ENCODE data around the gene COA1.

COA1 gene

DNA sequence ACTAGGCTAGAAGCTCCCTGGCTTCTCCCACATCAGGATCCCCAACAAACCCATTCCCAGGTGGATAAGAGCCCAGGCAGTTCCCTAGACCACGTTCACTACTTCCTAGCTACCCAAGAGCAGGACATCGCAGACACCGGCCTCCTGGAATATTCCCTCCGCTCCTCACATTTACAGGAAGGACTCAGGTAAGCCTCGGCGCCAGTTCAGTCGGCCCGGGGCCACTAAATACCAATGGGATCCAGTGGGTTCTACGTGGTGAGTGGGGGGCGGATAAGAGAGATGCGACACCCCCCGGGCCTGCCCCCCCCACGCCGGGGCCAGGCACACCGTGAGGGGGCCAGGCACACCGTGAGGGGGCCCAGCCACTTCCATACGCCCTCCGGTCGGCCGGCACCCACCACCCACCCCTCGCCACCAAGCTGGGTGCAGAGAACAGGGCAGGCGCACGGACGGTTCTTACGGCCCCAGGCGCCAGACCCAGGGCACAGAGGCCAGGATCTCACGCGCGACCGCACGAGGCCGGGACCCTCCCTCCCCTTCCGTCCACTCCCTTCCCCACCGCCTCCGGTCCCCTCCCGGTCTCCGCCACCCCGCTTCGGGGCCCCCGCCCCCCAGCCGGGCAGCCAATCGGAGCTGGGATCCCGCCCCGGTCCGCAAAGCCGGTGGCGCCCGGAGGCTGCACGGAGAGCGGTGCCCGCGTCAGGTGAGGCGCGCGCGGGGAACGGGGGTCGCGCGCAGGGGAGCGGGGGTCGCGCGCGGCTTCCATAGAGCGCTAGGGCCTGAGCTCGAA lies 28.9 kb upstream of the COA1 start, which contains the start of gene BLVRA:
Gene BLVRA (plus strand): TSS at position 652 of the 793 bp plus-strand sequence. CDS start 12,479 bp downstream, outside the sequence.
- H3F3A ChIP-seq (ENCODE audit: insufficient read depth), result no peaks in the 10 kb centered on the region
- no peaks in the 10 kb centered on the region for H4K20me1 ChIP-seq (ENCODE audit: low read depth, low read length)
- no peak within 1 kb of the TSS for H3K27ac ChIP-seq (ENCODE audit: low read depth, low read length)
- no peaks in the 10 kb centered on the region for H3K27me3 ChIP-seq (ENCODE audit: low read length)
- no peaks in the 10 kb centered on the region for H3K79me2 ChIP-seq (ENCODE audit: insufficient read depth, low read length)
- no peaks in the 10 kb centered on the region for H3K36me3 ChIP-seq (ENCODE audit: low read length)
- peak within 1 kb of the TSS; percentile 49 for H2AFZ ChIP-seq (ENCODE audit: low read depth, low read length, severe bottlenecking)
- H3K9me3 ChIP-seq (ENCODE audit: insufficient read depth, low read length), result no peaks in the 10 kb centered on the region
- peak within 1 kb of the TSS; percentile 39 for H3K9ac ChIP-seq (ENCODE audit: low read length)
- 0 out of 2 replicates have a peak, but pooled peaks have one; percentile 59 for TF ChIP-seq EZH2phosphoT487 (conservative IDR thresholded peaks at IDR 0.05; ENCODE audit: low read length)
- TF ChIP-seq, protein P1, sequence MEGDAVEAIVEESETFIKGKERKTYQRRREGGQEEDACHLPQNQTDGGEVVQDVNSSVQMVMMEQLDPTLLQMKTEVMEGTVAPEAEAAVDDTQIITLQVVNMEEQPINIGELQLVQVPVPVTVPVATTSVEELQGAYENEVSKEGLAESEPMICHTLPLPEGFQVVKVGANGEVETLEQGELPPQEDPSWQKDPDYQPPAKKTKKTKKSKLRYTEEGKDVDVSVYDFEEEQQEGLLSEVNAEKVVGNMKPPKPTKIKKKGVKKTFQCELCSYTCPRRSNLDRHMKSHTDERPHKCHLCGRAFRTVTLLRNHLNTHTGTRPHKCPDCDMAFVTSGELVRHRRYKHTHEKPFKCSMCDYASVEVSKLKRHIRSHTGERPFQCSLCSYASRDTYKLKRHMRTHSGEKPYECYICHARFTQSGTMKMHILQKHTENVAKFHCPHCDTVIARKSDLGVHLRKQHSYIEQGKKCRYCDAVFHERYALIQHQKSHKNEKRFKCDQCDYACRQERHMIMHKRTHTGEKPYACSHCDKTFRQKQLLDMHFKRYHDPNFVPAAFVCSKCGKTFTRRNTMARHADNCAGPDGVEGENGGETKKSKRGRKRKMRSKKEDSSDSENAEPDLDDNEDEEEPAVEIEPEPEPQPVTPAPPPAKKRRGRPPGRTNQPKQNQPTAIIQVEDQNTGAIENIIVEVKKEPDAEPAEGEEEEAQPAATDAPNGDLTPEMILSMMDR (IDR thresholded peaks at IDR 0.05; ENCODE audit: insufficient read depth, low read length, poor library complexity, severe bottlenecking), result no peak
- peak within 1 kb of the TSS; percentile 54 for H3K4me3 ChIP-seq (ENCODE audit: insufficient read depth, low read length, poor library complexity, severe bottlenecking)
- no peaks in the 10 kb centered on the region for H3K9me2 ChIP-seq (replicated peaks; ENCODE audit: insufficient read depth, low read length)
- peak within 1 kb of the TSS; percentile 57 for H3K4me2 ChIP-seq (ENCODE audit: low read depth, low read length, poor library complexity, severe bottlenecking)

DNA sequence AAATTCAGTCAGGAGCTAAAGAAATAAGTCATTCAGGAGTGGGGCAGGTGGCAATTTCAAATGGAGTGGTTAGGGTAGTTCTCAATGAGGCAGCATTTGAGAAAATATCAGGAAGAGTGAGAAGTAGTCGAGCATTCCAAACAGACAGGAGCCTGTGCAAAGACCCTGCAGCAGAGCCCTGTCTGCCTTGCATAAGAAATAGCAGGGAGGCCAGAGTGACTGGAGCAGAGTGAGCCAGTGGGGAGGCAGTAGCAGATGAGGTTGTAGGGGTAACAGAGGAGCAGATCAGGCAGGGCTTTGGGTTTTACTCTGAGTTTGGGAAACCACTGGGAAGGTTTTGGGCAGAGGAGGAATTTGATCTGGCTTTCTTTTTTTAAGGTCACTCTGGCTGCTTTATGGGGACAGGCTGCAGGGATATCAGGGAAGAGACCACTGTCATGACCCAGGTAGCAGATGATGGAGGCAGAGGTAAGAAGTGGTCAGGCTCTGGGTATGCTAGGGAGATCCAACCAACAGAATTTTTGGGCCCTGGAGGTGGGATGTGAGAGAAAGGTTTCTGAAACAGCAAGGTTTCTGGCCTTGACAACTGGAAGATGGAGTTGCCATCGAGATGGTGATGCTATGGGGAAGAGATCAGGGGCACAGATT lies 27.9 kb upstream of the COA1 start:
- no peaks in the 10 kb centered on the region for H3K36me3 ChIP-seq (ENCODE audit: low read length)
- H3F3A ChIP-seq (ENCODE audit: insufficient read depth), result no peaks in the 10 kb centered on the region
- TF ChIP-seq EZH2phosphoT487 (conservative IDR thresholded peaks at IDR 0.05; ENCODE audit: low read length), result no peak
- TF ChIP-seq, protein P1 (IDR thresholded peaks at IDR 0.05; ENCODE audit: insufficient read depth, low read length, poor library complexity, severe bottlenecking), result no peak
- H3K27ac ChIP-seq (ENCODE audit: low read depth, low read length), result no peak overlapping the region
- H3K9me2 ChIP-seq (replicated peaks; ENCODE audit: insufficient read depth, low read length), result no peaks in the 10 kb centered on the region
- H3K4me3 ChIP-seq (ENCODE audit: insufficient read depth, low read length, poor library complexity, severe bottlenecking), result no peak overlapping the region
- no peak overlapping the region for H3K4me2 ChIP-seq (ENCODE audit: low read depth, low read length, poor library complexity, severe bottlenecking)
- no peaks in the 10 kb centered on the region for H3K9me3 ChIP-seq (ENCODE audit: insufficient read depth, low read length)
- no peaks in the 10 kb centered on the region for H4K20me1 ChIP-seq (ENCODE audit: low read depth, low read length)
- no peak overlapping the region for H3K9ac ChIP-seq (ENCODE audit: low read length)
- no peaks in the 10 kb centered on the region for H3K79me2 ChIP-seq (ENCODE audit: insufficient read depth, low read length)
- no peaks in the 10 kb centered on the region for H3K27me3 ChIP-seq (ENCODE audit: low read length)
- H2AFZ ChIP-seq (ENCODE audit: low read depth, low read length, severe bottlenecking), result no peak overlapping the region

DNA sequence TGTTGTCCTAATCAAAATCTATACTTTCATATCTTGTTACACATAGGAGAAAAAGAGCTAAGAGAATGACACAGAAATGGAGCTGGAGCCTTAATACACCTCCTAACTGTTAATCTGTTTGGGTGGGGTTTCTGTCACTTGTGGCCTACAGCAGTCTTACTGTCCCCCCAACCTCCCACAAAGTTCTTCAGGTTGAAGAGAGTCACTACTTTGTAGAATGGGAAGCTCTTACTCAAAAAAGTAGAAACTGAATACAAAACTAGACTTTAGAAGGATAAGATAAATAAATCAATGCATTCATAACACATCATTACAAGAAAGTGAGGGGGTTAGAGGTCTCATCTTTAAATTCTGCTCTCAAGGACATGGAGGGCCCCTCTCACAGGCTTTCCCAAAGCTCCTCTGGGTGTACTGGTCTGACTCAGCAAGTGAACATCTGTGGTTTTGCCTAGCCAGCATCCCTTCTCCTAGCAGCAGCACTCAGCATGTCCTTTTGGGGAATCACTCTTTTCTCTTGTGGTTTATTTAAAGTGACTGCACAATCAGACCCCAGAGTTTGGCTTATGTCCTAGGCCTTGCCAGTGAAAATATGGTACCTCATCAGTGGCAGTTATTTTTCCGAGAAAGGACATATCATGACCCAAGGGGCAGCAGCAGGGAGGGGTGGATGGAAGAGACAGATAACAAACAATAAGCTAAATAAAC lies 27.2 kb upstream of the COA1 start:
- no peaks in the 10 kb centered on the region for H3K36me3 ChIP-seq (ENCODE audit: low read length)
- no peak overlapping the region for H3K27ac ChIP-seq (ENCODE audit: low read depth, low read length)
- no peaks in the 10 kb centered on the region for H3K27me3 ChIP-seq (ENCODE audit: low read length)
- no peak overlapping the region for H3K4me3 ChIP-seq (ENCODE audit: insufficient read depth, low read length, poor library complexity, severe bottlenecking)
- H3K4me2 ChIP-seq (ENCODE audit: low read depth, low read length, poor library complexity, severe bottlenecking), result no peak overlapping the region
- H3K9me2 ChIP-seq (replicated peaks; ENCODE audit: insufficient read depth, low read length), result no peaks in the 10 kb centered on the region
- H4K20me1 ChIP-seq (ENCODE audit: low read depth, low read length), result no peaks in the 10 kb centered on the region
- no peak overlapping the region for H2AFZ ChIP-seq (ENCODE audit: low read depth, low read length, severe bottlenecking)
- H3K79me2 ChIP-seq (ENCODE audit: insufficient read depth, low read length), result no peaks in the 10 kb centered on the region
- no peak for TF ChIP-seq EZH2phosphoT487 (conservative IDR thresholded peaks at IDR 0.05; ENCODE audit: low read length)
- TF ChIP-seq, protein P1 (IDR thresholded peaks at IDR 0.05; ENCODE audit: insufficient read depth, low read length, poor library complexity, severe bottlenecking), result no peak
- no peak overlapping the region for H3K9ac ChIP-seq (ENCODE audit: low read length)
- no peaks in the 10 kb centered on the region for H3K9me3 ChIP-seq (ENCODE audit: insufficient read depth, low read length)
- H3F3A ChIP-seq (ENCODE audit: insufficient read depth), result no peaks in the 10 kb centered on the region

Data from SU-DHL-6 (cell line).